GM12801 (cell line): ENCODE data around the gene LAMC3.

Source experiments
- TF ChIP-seq, protein P1 (sequence below): IDR thresholded peaks from one replicate; pipeline ENCODE4 v1.5.1; 2011; ENCODE audit warnings: control low read depth; ENCODE audit not compliant: insufficient read length; ENCODE audit errors: extremely low read depth

LAMC3 gene

DNA sequence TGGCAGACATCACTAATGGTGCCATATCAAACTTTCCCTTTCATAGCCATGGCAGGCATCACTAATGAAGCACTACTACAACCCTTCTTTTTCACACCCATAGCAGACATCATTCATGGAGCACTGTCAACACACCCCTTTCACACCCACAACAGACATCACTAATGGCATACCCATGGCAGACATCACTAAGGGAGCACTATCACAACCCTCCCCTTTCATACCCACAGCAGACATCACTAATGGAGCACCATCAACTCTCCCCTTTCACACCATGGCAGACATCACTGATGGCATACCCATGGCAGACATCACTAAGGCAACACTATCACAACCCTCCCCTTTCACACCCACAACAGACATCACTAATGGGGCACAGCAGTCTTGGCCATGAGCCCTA is 33.7 kb downstream of the LAMC3 start:
- TF ChIP-seq, protein P1, sequence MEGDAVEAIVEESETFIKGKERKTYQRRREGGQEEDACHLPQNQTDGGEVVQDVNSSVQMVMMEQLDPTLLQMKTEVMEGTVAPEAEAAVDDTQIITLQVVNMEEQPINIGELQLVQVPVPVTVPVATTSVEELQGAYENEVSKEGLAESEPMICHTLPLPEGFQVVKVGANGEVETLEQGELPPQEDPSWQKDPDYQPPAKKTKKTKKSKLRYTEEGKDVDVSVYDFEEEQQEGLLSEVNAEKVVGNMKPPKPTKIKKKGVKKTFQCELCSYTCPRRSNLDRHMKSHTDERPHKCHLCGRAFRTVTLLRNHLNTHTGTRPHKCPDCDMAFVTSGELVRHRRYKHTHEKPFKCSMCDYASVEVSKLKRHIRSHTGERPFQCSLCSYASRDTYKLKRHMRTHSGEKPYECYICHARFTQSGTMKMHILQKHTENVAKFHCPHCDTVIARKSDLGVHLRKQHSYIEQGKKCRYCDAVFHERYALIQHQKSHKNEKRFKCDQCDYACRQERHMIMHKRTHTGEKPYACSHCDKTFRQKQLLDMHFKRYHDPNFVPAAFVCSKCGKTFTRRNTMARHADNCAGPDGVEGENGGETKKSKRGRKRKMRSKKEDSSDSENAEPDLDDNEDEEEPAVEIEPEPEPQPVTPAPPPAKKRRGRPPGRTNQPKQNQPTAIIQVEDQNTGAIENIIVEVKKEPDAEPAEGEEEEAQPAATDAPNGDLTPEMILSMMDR, result no peak

DNA sequence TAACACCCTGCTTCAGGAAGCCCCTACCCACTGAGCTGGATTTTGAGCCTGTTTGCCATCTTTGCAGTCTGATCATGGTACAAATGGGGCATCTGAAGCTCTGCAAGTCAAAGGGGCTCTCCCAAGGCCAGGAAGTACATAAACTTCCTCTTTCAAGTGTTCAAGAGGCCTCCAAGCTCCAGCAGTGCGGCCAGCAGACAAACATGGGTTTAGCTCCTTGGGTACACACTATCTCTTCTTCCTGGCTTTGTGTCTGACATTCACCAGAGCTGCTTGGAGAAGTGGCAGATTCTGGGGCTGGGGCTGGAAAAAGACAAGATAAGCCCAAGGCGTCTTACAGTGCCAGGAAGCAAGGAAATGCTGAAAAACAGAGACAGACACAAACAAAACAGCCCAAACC is 34.1 kb downstream of the LAMC3 start:
- TF ChIP-seq, protein P1, result no peak

- TF ChIP-seq, protein P1, result no peak
These were observed 34.7 kb downstream of the LAMC3 start for GRCh38 chr9:131043646-131044045.

DNA sequence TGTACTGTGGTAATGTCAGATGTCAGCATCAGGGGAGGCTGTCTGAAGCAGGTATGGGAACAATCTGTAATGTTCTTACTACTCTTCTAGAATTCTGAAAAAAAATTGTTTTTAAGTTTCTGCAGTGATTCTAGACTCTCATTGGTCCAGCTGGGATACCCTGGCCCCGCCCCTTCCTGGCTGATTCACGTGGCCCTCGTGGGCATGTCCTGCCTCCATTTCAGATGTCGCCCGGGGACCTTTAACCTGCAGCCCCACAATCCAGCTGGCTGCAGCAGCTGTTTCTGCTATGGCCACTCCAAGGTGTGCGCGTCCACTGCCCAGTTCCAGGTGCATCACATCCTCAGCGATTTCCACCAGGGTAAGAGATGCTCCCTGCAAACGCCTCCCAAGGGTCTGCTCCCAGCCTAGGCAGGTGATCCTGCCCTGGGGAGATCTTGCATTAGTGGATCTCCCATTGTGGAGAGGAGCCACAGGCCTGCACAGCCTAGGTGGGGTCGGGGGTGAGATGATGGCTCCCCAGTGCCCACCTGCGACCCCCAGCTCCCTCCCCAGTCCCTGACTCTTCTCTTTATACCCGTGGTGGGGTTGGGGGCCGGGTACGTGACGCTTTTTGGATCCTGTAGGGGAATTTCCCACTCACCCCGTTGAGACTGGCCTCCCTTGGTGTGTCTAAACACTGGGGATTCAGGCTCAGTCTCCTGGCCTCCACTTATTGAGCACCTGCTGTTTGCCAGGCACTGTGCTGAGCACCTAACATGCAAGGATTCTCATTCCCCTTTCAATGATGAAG is 36.5 kb downstream of the LAMC3 start:
- TF ChIP-seq, protein P1, result no peak

DNA sequence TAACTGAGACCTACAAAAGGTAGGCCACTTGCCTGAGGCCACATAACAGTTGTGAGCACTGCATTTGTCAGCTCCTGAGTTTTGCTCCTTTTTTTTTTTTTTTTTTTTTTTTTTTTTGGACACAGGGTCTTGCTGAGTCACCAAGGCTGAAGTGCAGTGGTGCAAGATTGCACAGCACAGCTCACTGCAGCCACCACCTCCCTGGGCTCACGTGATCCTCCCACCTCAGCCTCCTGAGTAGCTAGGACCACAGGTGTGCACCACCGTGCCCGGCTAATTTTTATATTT is 37.1 kb downstream of the LAMC3 start:
- TF ChIP-seq, protein P1, result no peak

GRCh38 chr9:131046581-131047202 is 37.7 kb downstream of the LAMC3 start:
- TF ChIP-seq, protein P1, result no peak

- TF ChIP-seq, protein P1, result no peak
These were observed 39.4 kb downstream of the LAMC3 start for GRCh38 chr9:131048332-131048731.
